GM19043 (cell line): ENCODE results near the gene PRDX2.
"Not testable (repeated sequence)": the region's sequence is repeated elsewhere in the genome, so short reads cannot be mapped to it uniquely, and the experiment has no call there.

Experiments used
- ATAC-seq: cut with Tn5 transposase; IDR thresholded peaks from one replicate; pipeline ENCODE4 v1.9.1; 2021; ENCODE audit warnings: low read depth; ENCODE audit not compliant: unreplicated experiment

Gene PRDX2

DNA sequence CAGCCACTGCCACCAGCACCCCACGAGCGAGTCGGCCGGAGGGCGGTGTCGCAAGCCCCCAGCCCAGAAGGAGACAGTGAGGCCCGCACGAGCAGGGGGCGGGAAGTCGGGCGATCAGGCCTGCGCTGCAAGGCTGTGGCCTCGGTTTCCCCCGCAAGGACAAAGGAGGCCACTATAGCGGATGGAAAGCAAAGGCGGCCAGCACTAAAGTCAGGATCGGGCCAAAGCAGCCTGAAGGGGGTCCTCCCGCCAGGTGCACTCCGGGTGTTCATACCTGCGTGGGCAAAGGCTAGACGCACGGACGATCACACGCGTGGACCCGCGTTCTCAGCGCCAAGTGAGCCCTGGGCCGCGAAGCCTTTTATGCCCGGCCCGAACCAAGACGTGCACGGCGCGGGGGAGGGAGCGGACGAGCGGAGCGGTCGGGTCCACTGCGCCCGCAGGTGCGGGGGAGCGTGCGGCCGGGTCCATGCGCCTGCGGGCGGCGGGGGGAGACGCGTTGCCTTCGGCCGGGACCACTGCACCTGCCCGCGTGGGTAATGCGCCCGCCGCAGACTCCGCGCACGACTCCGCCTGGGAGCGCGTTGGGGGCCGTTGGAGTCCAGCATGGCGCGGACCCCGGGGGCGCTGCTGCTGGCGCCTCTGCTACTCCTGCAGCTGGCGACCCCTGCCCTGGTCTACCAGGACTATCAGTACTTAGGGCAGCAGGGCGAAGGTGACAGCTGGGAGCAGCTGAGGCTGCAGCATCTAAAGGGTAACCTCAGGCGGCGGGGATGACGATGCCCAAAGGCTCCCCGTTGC lies at the start of gene PRDX2, which contains the start of gene THSD8:
Gene PRDX2, minus strand, starts transcription at position 335 of the 801 bp plus-strand sequence. CDS start 539 bp downstream, outside the sequence.
Gene THSD8, plus strand, starts transcription at position 604 of the 801 bp plus-strand sequence. Its CDS starts 3 bp downstream, at position 607.
- no peak for ATAC-seq

DNA sequence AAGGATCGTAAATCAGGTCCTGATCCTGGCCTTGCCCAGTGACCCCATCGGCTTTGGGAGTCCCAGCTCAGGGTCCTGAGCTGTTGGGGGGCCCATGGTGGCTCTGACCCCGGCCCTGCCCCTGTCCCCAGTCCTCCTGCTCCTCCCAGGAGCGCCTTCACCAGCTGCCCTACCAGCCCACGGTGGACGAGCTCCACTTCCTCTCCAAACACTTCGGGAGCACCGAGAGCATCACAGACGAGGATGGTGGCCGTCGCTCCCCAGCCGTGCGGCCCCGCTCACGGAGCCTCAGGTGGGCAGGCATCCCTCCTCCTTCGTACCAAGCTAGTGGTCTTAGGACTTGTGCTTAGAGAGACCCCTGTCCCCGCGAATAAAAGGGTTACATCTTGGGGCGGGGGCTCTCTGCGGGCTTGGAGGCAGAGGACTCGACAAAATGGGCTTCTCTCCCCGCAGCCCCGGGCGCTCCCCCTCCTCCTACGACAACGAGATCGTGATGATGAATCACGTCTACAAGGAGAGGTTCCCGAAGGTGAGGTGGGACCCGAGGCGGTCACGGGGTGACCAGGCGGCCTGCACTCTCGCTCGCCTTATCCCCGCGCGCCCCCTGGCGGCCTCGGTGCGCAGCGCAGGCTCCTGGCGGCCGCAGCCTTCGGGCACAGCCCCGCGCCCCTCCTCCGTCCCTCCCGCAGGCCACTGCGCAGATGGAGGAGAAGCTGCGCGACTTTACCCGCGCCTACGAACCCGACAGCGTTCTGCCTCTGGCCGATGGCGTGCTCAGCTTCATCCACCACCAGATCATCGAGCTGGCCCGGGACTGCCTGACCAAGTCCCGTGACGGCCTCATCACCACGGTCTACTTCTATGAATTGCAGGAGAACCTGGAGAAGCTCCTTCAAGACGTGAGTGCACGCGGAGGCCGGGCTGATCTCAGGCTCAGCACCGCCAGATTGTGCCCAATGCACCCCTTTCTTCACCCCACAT lies 45.8 kb upstream of the PRDX2 start:
- ATAC-seq, result no peak

DNA sequence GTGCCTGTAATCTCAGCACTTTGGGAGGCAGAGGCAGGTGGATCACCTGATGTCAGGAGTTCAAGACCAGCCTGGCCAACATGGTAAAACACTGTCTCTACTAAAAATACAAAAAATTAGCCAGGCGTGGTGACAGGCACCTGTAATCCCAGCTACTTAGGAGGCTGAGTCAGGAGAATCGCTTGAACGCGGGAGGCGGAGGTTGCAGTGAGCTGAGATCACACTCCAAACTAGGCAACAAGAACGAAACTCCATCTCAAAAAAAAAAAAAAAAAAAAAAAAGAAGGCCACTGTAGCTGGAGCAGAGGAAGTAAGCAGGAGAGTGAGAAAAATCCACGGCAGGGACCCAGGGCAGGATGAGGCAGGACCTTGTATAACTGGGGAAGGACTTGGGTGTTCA lies 45.0 kb upstream of the PRDX2 start:
- not testable (repeated sequence) for ATAC-seq

DNA sequence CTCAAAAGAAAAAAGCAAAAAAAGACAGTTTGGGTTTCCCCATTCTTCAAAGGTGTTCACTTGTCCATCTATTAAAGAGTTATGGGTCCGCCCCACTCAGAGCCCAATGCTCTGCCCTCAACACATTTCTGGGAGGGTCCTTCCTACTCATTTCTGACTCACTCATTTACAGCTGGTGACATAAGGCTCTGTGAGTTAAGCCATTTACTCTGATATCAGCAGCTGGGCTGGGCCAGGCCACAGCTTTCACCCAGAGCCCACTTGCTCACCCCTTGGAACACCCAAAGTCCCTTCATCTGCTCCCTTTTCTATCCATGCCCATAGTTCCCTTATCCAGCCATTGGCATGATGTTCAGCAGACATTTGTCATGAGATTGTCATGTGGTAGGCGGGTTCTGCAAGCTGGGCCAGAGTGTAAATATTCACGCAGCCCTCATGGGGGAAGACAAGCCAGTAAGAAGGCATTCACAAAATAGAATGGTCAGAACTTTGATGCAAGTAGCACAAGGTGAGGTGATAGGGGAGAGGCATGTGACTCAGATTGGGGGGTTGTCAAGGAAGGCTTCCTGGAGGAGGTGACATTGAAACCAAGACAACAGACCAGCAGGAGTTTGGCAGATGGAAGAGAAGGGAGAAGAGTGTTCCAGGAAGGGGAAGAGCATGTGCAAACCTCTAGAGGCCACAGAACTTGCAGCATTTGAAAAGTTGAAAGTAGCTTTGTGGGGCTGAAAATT lies 42.6 kb upstream of the PRDX2 start:
- ATAC-seq, result no peak

DNA sequence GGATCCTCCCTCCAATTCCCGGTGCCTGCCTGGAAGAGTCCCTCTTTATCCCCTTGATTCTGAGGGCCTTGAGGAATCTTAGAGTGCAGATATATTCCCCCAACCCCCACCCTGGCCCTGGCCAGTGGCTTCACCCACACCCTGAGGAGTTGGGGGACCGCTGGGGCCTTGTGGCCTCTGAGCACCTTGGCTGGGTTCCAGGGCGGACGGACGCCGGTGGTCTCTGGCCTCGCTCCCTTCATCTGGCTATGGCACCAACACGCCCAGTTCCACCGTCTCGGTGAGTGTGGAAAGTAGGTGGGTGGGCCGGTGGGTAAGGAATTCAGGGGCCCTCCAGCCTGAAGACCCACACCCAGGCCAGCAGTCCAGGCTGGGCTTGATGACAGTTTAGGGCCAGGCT lies 41.7 kb upstream of the PRDX2 start:
- no peak for ATAC-seq

DNA sequence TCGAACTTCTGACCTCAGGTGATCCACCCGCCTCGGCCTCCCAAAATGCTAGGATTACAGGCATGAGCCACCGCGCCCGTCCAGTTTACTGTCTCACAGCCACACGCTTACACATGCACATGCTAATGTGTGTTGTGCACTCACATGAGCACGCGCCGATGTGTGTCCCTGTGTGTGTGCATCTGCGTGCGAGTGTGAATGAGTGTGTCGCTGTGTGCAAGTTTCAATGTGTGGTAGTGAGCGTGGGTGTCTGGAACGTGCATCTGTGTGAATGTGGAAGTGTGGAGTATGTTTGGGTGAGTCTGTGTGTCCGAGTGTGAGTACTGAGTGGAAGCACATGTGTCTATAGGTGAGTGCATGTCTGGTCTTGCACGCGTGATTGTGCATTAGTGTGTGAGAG lies 40.9 kb upstream of the PRDX2 start:
- no peak for ATAC-seq

DNA sequence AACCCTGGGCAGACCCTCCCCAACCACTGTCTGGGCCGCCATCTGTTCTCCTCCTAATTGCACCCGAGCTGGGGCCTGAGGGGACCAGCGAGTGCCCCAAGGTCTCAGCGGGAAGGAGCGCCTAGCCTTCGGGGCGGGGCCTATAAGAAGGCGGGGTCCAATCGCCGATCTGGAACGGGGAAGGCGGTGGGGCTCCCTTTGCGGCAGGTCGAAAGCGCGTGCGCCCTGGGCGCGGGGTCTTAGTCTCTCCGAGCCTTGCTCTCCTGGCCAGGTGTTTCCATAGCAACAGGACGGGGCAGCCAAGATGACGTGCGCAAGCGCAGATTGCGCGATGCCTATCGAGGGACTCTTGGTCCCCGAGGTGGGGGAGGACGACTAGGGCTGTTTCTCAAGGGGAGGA lies 39.5 kb upstream of the PRDX2 start:
- no peak for ATAC-seq

DNA sequence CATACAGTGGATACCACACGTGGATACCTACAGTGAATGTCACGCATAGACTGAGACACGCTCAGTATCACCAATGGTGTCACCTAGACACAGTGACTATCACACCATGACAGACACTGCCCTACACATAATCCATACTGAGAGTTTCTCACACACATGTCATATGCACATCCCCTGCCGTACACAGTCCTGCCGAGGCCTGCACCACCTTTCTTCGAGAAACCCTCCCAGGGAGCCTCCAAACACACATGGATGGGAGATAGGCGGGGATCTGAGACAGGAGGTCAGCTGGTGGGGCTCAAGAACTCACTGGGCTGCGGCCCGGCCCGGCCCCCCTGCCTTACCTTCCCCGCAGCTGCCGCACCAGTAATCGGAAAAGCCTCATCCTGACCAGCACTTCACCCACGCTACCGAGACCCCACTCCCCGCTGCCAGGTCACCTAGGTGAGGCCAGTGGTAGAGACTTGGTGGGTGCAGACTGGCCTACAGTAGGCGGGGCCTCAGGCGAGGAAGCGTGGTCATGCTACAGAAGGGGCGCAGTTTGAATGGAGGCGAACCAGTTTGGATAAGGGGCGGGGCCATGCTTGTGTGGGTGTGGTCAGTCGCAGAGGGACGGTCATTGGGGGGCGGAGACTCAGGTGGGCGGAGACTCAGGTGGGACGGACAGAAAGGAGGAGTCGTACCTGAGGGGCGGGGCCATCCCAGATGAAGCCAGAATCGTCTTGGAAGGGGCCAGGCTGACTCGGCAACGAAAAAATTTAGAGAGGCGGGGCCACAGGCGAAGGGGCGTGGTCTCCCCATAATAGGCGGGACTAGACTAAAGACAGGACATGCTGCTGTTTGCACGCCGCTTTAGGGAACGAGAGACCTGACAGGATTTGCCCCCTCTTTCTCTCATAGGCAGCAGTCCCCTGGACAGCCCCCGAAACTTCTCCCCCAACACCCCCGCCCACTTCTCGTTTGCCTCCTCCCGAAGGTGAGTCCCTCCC lies 38.8 kb upstream of the PRDX2 start:
- no peak for ATAC-seq

DNA sequence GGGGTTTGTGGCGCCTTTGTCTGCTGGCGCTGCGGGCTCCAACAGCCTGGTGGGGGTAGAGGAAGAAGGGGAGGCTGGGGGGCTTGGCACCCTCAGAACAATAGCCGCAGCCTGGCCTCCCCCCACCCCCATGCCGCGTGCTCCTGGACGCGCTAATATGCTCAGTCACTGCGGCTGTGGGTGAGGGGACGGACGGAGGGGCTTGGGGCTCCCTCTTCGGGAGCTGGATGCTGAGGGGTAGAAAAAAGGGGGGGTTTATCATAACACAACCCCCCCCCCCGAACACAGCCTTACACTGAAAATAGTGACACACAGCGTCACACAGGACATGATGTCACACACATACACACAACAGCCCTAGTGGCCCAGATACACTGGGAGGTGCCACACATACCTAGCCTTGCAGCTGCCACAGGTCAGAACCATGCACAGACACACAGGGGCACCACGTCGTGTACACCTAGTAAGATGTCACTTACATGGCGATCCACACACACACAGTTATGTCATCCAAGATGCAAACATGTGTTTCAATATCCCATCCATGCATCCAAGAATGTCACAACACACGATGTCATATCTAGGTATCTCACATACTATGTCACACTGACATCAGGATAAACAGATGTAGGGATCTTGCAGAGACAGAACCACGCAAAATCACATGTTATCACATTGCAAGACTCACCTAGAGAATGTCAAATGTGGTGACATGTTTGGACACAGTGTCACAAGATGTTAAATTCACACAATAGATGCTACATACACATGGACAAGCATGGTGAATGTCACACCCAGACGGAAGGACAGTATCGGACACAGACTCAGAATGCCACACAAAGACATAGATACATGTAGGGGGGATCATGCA lies 37.5 kb upstream of the PRDX2 start:
- no peak for ATAC-seq

DNA sequence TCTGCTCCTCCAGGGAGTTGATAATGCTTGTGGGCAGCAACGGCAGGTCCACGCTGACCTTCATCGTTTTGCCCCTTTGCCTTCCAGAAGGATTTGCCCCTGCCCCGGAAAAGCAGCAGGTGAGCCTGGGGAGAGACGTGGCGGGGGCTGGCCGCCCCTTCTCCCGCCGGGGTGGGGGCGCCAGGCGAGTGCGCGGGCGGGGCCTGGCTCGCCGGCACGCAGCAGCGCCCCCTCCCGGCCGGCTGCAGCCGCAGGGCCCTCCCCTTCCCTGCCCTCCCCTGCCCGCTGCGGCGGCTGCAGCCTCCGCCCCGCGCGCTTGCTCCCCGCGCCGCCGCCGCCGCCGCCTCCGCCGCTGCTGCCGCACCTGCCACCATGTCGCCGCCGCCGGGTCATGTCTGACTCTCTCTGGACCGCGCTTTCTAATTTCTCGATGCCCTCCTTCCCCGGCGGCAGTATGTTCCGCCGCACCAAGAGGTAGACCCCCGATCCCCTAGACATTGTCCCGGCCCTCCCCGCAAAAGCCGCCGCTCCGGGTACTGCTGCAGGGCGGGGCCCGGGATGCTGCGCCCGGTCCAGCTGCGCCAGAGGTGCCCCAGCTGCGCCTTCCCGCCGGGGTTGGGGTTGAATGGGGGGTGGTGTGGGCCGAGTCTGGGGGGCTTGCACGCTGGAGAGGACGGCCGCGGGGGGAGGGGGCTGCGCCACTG lies 36.7 kb upstream of the PRDX2 start, which contains the start of gene MAST1:
Gene MAST1, plus strand, starts transcription at position 334 of the 704 bp plus-strand sequence. Its CDS starts 58 bp downstream, at position 392.
- no peak for ATAC-seq

DNA sequence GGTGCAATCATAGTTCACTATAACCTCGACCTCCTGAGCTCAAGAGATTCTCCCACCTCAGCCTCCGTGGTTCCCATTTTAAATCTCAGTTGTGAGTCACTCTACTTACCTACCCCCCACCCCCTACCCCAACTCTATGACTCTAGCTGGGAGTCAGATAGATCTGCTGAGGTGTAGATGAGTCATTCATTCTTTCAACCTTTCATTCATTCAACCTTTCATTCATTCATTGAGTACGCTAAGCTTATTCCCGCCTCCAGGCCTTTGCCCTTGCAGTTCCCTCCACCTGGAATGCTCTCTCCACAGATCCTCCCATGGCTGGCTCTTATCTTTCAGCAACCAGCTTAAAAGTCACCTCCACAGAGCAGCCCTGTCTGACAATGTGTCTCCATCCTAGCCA lies 35.6 kb upstream of the PRDX2 start:
- ATAC-seq, result no peak

DNA sequence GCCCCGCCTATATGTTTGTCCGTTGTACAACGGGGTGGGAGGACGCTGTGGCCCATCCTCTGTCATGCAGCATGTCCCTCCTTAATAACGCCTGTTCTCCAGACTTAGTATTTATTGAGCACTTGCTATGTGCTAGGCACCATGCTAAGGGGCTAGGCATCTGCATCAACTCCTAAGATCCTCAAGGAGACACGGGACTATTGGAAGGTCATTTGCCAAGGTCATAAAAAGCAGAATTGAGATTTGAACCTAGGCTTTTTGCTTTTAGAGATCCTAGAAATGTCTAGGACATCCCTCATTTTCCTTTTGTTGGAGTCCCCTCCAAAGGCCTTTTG lies 34.9 kb upstream of the PRDX2 start:
- no peak for ATAC-seq

DNA sequence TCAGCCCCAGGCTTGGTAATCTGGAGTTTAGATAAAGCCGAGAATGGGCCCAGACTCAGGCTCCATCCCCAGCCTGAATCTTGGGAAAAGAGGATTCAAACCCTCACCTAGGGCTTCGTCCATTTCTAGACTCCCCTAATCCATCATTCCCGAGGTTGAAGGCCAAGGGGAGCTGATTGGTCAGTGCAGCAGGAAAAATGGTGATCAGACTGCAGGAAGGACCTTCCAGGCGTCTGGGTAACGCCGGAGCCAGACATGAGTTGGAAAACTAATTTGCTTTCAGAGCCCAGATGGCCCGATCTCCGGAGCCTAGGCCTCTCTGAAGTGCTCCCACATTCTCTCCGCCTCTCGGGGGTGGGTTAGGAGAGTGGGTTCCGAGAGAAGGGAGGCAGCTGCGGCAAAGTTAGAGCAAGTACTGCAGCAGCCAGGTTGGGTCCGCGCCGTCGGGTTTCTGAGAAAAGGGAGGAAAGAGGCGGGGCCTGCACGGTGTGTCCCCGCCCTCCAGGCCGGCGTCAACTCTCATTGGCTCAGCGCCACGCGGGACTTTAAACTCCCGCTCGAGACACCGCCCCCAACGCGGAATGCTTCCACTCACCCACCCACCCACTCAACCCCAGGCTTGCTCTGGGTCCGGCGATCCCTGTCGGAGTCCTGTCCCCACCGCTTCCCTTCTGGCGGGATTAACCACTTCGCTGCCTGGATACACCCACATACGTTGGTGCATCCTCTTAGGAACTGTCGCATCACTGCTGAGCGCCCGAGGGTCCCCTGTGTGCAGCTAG lies 33.6 kb upstream of the PRDX2 start:
- ATAC-seq, result no peak

DNA sequence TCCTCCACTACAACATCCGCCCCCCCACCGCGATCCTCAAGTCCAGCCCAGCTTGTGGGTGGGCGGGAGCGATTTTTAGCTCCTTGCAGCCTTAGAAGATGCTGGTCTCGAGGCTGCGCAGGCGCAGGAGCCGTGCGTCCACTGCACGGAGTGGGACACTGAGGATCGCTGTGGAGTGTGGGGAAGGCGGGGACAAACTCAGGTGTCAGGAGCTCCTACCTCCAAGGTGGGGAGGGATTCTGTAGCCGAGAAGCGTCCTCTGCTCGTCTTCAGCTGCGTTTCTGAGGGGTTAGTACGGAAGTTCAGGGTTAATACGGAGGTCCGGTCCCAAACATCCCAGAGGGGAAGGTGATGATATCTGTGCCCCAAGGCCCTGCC lies 33.0 kb upstream of the PRDX2 start, which contains the start of gene RTBDN:
Gene RTBDN, minus strand, starts transcription at position 14 of the 378 bp plus-strand sequence. CDS start 4,600 bp downstream, outside the sequence.
- no peak for ATAC-seq

DNA sequence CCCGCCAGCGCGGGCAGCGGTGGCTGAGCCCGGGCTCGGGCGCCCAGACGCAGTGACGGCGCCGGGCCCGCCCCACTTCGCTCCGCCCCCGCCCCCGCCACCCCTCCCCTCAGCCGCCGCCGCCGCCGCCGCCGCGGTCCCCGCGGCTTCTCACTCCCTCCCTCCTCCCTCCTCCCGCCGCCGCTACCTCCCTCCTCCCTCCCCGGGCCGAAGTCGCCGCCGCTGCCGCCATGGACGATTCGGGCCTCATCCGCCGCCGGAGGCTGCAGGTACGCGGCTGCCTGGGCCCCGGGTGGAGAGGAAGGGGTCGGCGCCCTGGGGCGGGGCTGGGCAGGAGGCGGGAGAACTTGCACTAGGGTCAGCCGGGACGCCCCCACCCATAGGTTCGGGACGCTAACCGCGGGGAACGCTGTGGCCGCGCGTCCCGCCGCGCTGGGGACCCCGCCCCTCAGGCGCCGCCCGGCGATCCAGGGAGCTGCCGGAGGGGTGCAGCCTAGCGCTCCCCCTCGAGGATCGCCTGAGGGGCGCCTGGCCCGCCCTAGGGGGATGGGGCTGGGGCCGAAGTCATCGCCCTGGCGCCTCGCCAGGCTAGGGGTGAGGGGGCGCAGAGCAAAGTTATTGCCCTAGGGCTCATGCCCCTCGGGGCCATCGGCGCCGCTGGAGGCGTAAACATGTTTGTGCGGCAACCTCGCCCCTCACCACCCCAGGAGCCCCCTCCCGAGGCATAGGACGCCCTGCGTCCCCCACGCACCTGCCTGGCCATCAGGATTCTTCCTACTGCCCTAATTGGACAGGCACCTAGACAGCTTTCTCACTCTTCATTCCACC lies 32.4 kb upstream of the PRDX2 start:
- no peak for ATAC-seq

DNA sequence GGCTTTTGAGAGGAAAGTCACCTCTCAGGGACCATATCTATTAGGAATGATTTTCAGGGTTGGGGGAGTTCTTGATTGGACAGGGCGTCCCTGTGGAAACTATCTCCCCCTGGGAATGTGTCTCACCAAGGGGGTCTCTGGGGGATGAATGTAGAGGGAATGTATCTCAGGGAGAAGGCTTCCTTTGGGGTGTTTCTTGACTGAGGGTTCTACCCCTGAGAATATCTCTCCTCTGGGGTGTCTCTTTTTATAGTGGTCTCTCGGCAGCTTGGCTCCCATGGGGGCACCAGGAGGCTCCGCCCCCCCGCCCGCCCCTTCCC lies 31.8 kb upstream of the PRDX2 start:
- no peak for ATAC-seq
